GM12878 (cell line): Measurements from ENCODE around the gene ANKMY1. TPM values are rescaled to one million over a fixed set of nuclear protein-coding genes. Genes with fewer than 3 reads are reported as not detected.

ENCODE experiments used
- ATAC-seq: fragments of 200-7000 bp; cut with Tn5 transposase; 3 replicates; pipeline ENCODE4 v1.9.1; 2020; ENCODE audit warnings: mild to moderate bottlenecking, moderate library complexity
- BruUV-seq: library from RNA; stranded (reverse); fragments of 400-500 nt; replicated peaks from 2 replicates; lab custom pipeline; 2021; lab: Mats Ljungman, UMichigan
- CTCF ChIA-PET: fragments of 300-600 bp; sonication (Branson Sonifier 250); formaldehyde crosslinking; extraction: SDS; loops from one replicate; lab custom pipeline; 2021; ENCODE audit warnings: inconsistent platforms; lab: Yijun Ruan, JAX
- POLR2A ChIA-PET: fragments of 350-600 bp; formaldehyde crosslinking; extraction: SDS; loops from one replicate; lab custom pipeline; 2021; ENCODE audit warnings: inconsistent platforms; lab: Charles Lee
- RAD21 ChIA-PET: fragments of 300-600 bp; sonication (Branson Sonifier 250); formaldehyde crosslinking; loops from one replicate; lab custom pipeline; 2023; ENCODE audit warnings: antibody characterized with exemption; ENCODE audit not compliant: unreplicated experiment; lab: Charles Lee
- SMC1A ChIA-PET: fragments of 300-600 bp; sonication (Branson Sonifier 250); formaldehyde crosslinking; loops from one replicate; lab custom pipeline; 2023; ENCODE audit not compliant: unreplicated experiment, uncharacterized antibody; lab: Charles Lee
- DNase-seq: peaks from one replicate; pipeline ENCODE4 v3.0.0-alpha.2; 2011; ENCODE audit warnings: low read depth, low spot score
- FAIRE-seq: peaks from 3 replicates; lab custom pipeline; 2011; peaks lifted over from hg19 to GRCh38; lab: Jason Lieb, UNC
- H2AFZ ChIP-seq: 2 replicates; pipeline ENCODE4 v1.6.0; 2011; ENCODE audit warnings: low read depth, low read length, control low read depth; ENCODE audit not compliant: control insufficient read depth
- H3K27ac ChIP-seq: 2 replicates; pipeline ENCODE4 v1.5.1; 2011; ENCODE audit warnings: control low read depth; ENCODE audit not compliant: control insufficient read depth, insufficient read depth
- H3K27me3 ChIP-seq, 2 experiments: replicated peaks in 1 of 2; 2 replicates each; pipeline versions ENCODE4 v1.6.0 to v1.6.1; 2011; ENCODE audit warnings: low read length in 1 of 2; ENCODE audit not compliant: control insufficient read depth in 2 of 2, insufficient read depth in 2 of 2
- H3K36me3 ChIP-seq, 2 experiments: 2 replicates each; pipeline ENCODE4 v1.5.1; 2011; ENCODE audit warnings: low read length in 1 of 2; ENCODE audit not compliant: control insufficient read depth in 2 of 2, insufficient read depth in 2 of 2
- H3K4me1 ChIP-seq: 2 replicates; pipeline ENCODE4 v1.6.1; 2011; ENCODE audit warnings: mild to moderate bottlenecking, low read length, moderate library complexity, mixed read lengths; ENCODE audit not compliant: control insufficient read depth, insufficient read depth
- H3K4me2 ChIP-seq: 2 replicates; pipeline ENCODE4 v1.6.0; 2011; ENCODE audit warnings: control low read depth; ENCODE audit not compliant: control insufficient read depth, insufficient read depth
- H3K4me3 ChIP-seq: fragments of 200-600 bp; sonication (generic); 2 replicates; pipeline ENCODE4 v1.5.1; 2016
- H3K79me2 ChIP-seq: 2 replicates; pipeline ENCODE4 v1.6.0; 2011; ENCODE audit warnings: low read length; ENCODE audit not compliant: control insufficient read depth, insufficient read depth
- H3K9ac ChIP-seq: 2 replicates; pipeline ENCODE4 v1.8.0; 2011; ENCODE audit warnings: low read length, control low read depth, mixed read lengths; ENCODE audit not compliant: control insufficient read depth, insufficient read depth
- H3K9me3 ChIP-seq: replicated peaks from 3 replicates; pipeline ENCODE4 v1.5.1; 2011; ENCODE audit warnings: mild to moderate bottlenecking, low read length; ENCODE audit not compliant: control insufficient read depth, insufficient read depth
- H4K20me1 ChIP-seq: 2 replicates; pipeline ENCODE4 v1.6.0; 2011; ENCODE audit not compliant: control insufficient read depth, insufficient read depth
- EGR1 ChIP-seq, 2 experiments: IDR thresholded peaks; 1 replicate in 1 of 2; 2 replicates in 1 of 2; pipeline ENCODE4 v1.6.1; 2011 to 2012; ENCODE audit warnings: low read depth in 2 of 2, low read length in 2 of 2, borderline replicate concordance in 1 of 2, mild to moderate bottlenecking in 1 of 2, moderate library complexity in 1 of 2
- ELK1 ChIP-seq: IDR thresholded peaks from 2 replicates; pipeline ENCODE4 v1.6.1; 2012; ENCODE audit warnings: low read depth, low read length, improper control_type of control experiment
- MXI1 ChIP-seq: fragments of 150-350 bp; IDR thresholded peaks from 2 replicates; pipeline ENCODE4 v1.6.1; 2011; ENCODE audit warnings: low read depth, mild to moderate bottlenecking, inconsistent platforms, low read length, improper control_type of control experiment
- NR2C1 ChIP-seq: fragments of 450-650 bp; IDR thresholded peaks from 2 replicates; pipeline ENCODE4 v1.6.1; 2017; ENCODE audit warnings: antibody characterized with exemption, mild to moderate bottlenecking, moderate library complexity
- RFX5 ChIP-seq: IDR thresholded peaks from 2 replicates; pipeline ENCODE4 v1.6.1; 2011; ENCODE audit warnings: low read depth, low read length, improper control_type of control experiment
- WGBS: methylation state at CpG from one replicate; pipeline ENCODE4 v1.1.6; 2016; ENCODE audit warnings: low lambda C conversion rate; ENCODE audit not compliant: insufficient replicate concordance, insufficient coverage; ENCODE audit errors: missing lambda C conversion rate; 5-methylcytosine and 5-hydroxymethylcytosine counted together
- in situ Hi-C: fragments of 300-500 bp; cut with MboI; formaldehyde crosslinking; loops from 9 replicates; pipeline ENCODE4 v1.14.3; 2018; ENCODE audit warnings: mixed read lengths
- intact Hi-C: fragments of 100-400 bp; cut with micrococcal nuclease; formaldehyde crosslinking; loops from one replicate; pipeline ENCODE4 v1.14.2; 2022; ENCODE audit not compliant: unreplicated experiment
- polyA plus RNA-seq, 11 experiments: library from polyadenylated mRNA; depleted of rRNA in 4 of 11; unstranded in 6 of 11; stranded (reverse) in 5 of 11; fragments of >200 nt; fragmentation: Nextera tagmentation in 4 of 11; fragmentation: Illumina TruSeq in 1 of 11; extraction: Ambion mirVana in 4 of 11; extraction: Trizol in 1 of 11; gene quantifications; 1 replicate in 1 of 11; 2 replicates in 10 of 11; pipeline versions ENCODE4 v1.2.1 to v1.2.3, GENCODE V29; 2011 to 2016; ENCODE audit warnings: inconsistent platforms in 2 of 11, missing spikeins in 2 of 11, low read depth in 1 of 11
- total RNA-seq, 4 experiments: library from RNA; depleted of rRNA in 3 of 4; stranded (reverse); fragments of >200 nt in 3 of 4; fragmentation: Illumina TruSeq in 1 of 4; extraction: Trizol in 1 of 4; gene quantifications; 2 replicates each; pipeline versions ENCODE4 v1.2.1 to v1.2.3, GENCODE V29; 2013 to 2021
- TF ChIP-seq, protein P1 (sequence below): IDR thresholded peaks from 2 replicates; pipeline ENCODE4 v1.6.1; 2011; ENCODE audit warnings: borderline replicate concordance, low read depth, mild to moderate bottlenecking, moderate library complexity, mixed read lengths, low read length; ENCODE audit not compliant: insufficient read depth; ENCODE audit errors: extremely low read length
- TF ChIP-seq, protein P2 (sequence below): fragments of 450-650 bp; formaldehyde crosslinking; IDR thresholded peaks from 2 replicates; pipeline ENCODE4 v1.5.0; 2022; ENCODE audit warnings: mild to moderate bottlenecking, missing genetic modification characterization

Gene ANKMY1
- total and polyA plus RNA-seq, 10 of the 15 experiments (the other 5 are each of a cell fraction or from before 2014, with no cell fraction given): 1.1 to 15.3 (median 11.1) TPM

DNA sequence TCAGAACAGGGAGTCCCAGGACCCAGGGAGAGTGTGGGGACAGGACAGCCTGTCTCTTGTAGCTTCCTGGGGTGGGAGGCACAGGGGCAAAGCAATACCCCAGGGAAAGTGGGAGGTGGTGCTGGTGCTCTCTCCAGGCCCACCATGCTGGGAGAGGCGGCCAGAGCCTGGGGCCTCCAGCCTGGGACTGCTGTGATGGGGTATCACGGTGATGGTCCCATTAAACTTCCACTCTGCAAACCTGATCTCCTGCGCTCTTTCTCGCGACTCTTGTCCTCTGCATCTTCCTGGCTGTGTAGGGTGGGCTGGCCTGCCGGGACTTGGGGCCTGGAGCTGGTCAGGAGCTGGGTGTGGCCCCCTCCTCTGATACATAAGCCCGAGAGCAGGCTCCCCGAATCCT lies 20.7 kb upstream of the ANKMY1 start:
- Histone ChIP-seq H3K4me3 (no peak overlapping the region), H3K27ac (no peak overlapping the region), H4K20me1 (no peaks in the 10 kb centered on the region; the same call in 1 of the 2 replicates), H3K9me3 (no peaks in the 10 kb centered on the region; the same call in 2 of the 3 replicates), H3K4me2 (no peak overlapping the region), H3K4me1 (peaks cover 31% of the 10 kb centered on the region), H2AFZ (no peak overlapping the region), H3K79me2 (peaks cover 10% of the 10 kb centered on the region), H3K27me3 (no peaks in the 10 kb centered on the region), H3K36me3 (peaks cover 0 to 7% of the 10 kb centered on the region in 2 experiments; a peak in 3 of 4 replicates)
- intact Hi-C loops (no loop called here), in situ Hi-C loops (no loop called here)
- no peak for ATAC-seq
- BruUV-seq: no TSS peak
- RAD21 ChIA-PET: no interaction called here
- FAIRE-seq: no peak
- no peak for DNase-seq
- SMC1A ChIA-PET: no interaction called here
- POLR2A ChIA-PET: interaction anchor here (1.3 kb wide), 1 partner anchor 12 kb away, joined by 4 read pairs; no protein-coding TSS in a partner anchor
- TF ChIP-seq MXI1 (no peak), EGR1 (IDR thresholded peaks at IDR 0.05; ENCODE audit: borderline replicate concordance in 1 of 2, low read depth in 2 of 2, low read length in 2 of 2) (no peak), NR2C1 (no peak), ELK1 (no peak), RFX5 (no peak)
- TF ChIP-seq, protein P1, sequence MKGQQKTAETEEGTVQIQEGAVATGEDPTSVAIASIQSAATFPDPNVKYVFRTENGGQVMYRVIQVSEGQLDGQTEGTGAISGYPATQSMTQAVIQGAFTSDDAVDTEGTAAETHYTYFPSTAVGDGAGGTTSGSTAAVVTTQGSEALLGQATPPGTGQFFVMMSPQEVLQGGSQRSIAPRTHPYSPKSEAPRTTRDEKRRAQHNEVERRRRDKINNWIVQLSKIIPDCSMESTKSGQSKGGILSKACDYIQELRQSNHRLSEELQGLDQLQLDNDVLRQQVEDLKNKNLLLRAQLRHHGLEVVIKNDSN: no peak
- TF ChIP-seq, protein P2, sequence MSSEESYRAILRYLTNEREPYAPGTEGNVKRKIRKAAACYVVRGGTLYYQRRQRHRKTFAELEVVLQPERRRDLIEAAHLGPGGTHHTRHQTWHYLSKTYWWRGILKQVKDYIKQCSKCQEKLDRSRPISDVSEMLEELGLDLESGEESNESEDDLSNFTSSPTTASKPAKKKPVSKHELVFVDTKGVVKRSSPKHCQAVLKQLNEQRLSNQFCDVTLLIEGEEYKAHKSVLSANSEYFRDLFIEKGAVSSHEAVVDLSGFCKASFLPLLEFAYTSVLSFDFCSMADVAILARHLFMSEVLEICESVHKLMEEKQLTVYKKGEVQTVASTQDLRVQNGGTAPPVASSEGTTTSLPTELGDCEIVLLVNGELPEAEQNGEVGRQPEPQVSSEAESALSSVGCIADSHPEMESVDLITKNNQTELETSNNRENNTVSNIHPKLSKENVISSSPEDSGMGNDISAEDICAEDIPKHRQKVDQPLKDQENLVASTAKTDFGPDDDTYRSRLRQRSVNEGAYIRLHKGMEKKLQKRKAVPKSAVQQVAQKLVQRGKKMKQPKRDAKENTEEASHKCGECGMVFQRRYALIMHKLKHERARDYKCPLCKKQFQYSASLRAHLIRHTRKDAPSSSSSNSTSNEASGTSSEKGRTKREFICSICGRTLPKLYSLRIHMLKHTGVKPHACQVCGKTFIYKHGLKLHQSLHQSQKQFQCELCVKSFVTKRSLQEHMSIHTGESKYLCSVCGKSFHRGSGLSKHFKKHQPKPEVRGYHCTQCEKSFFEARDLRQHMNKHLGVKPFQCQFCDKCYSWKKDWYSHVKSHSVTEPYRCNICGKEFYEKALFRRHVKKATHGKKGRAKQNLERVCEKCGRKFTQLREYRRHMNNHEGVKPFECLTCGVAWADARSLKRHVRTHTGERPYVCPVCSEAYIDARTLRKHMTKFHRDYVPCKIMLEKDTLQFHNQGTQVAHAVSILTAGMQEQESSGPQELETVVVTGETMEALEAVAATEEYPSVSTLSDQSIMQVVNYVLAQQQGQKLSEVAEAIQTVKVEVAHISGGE (CRISPR knock-in tag): no peak
- TF ChIP-seq, all 136 proteins: peak for 0
- 84% methylated on average over 8 of the region's 8 CpGs for WGBS
- no peak overlapping the region for H3K9ac ChIP-seq
- CTCF ChIA-PET: interaction anchor here (2.3 to 11.9 kb wide), 2 partner anchors 9 to 15 kb away, joined by 16 to 196 read pairs; partner anchors contain the start of genes DUSP28 and RNPEPL1
